PC-9 (cell line): ENCODE measurements around the gene ACSL5. TPM values are rescaled to one million over a fixed set of nuclear protein-coding genes. Genes with fewer than 3 reads are reported as not detected.
"Not testable (repeated sequence)": the region's sequence is repeated elsewhere in the genome, so short reads cannot be mapped to it uniquely, and the experiment has no call there.

Experiments used
- BruUV-seq: library from RNA; stranded (reverse); fragments of 400-500 nt; replicated peaks from 2 replicates; lab custom pipeline; 2021; lab: Mats Ljungman, UMichigan
- CTCF ChIA-PET: fragments of 300-600 bp; sonication (Branson Sonifier 250); formaldehyde crosslinking; loops from one replicate; lab custom pipeline; 2022; ENCODE audit warnings: antibody characterized with exemption; lab: Charles Lee
- POLR2A ChIA-PET: fragments of 300-600 bp; sonication (Branson Sonifier 250); formaldehyde crosslinking; loops from one replicate; lab custom pipeline; 2022; ENCODE audit warnings: antibody characterized with exemption; ENCODE audit not compliant: unreplicated experiment; lab: Charles Lee
- DNase-seq, 2 experiments: peaks; one replicate each; pipeline versions ENCODE4 v3.0.0 to v3.0.0-alpha.2; 2015 to 2022; ENCODE audit warnings: mixed read lengths in 1 of 2
- H2AFZ ChIP-seq: fragments of 200-600 bp; sonication (generic); 2 replicates; pipeline ENCODE4 v1.8.1; 2017; ENCODE audit warnings: antibody characterized with exemption
- H3F3A ChIP-seq: fragments of 200-600 bp; sonication (generic); 2 replicates; pipeline ENCODE4 v1.8.1; 2017; ENCODE audit warnings: antibody characterized with exemption, mild to moderate bottlenecking, low read depth; ENCODE audit not compliant: insufficient read depth
- H3K27ac ChIP-seq: fragments of 200-600 bp; sonication (generic); 2 replicates; pipeline ENCODE4 v1.6.1; 2016; ENCODE audit warnings: mixed run types
- H3K27me3 ChIP-seq: fragments of 200-600 bp; sonication (generic); 2 replicates; pipeline ENCODE4 v1.6.1; 2016; ENCODE audit warnings: low read depth, mixed run types; ENCODE audit not compliant: insufficient read depth
- H3K36me3 ChIP-seq: fragments of 200-600 bp; sonication (generic); 2 replicates; pipeline ENCODE4 v1.6.1; 2016; ENCODE audit warnings: low read depth, mixed run types
- H3K4me1 ChIP-seq: fragments of 200-600 bp; sonication (generic); replicated peaks from 2 replicates; pipeline ENCODE4 v1.6.1; 2016; ENCODE audit warnings: mixed run types; ENCODE audit not compliant: insufficient read depth
- H3K4me2 ChIP-seq: fragments of 200-600 bp; sonication (generic); 2 replicates; pipeline ENCODE4 v1.6.1; 2017; ENCODE audit warnings: mixed run types
- H3K4me3 ChIP-seq: fragments of 200-600 bp; sonication (generic); 2 replicates; pipeline ENCODE4 v1.6.1; 2016; ENCODE audit warnings: mixed run types
- H3K79me2 ChIP-seq: fragments of 200-600 bp; sonication (generic); 2 replicates; pipeline ENCODE4 v1.6.1; 2017; ENCODE audit warnings: low read depth, mixed run types
- H3K9me2 ChIP-seq: fragments of 200-600 bp; sonication (generic); 2 replicates; pipeline ENCODE4 v1.8.1; 2017; ENCODE audit warnings: mild to moderate bottlenecking; ENCODE audit not compliant: insufficient read depth
- H3K9me3 ChIP-seq: fragments of 200-600 bp; sonication (generic); 2 replicates; pipeline ENCODE4 v1.8.1; 2016; ENCODE audit warnings: low read depth; ENCODE audit not compliant: insufficient read depth
- H4K20me1 ChIP-seq: fragments of 200-600 bp; sonication (generic); 2 replicates; pipeline ENCODE4 v1.8.1; 2017; ENCODE audit not compliant: insufficient read depth
- EZH2 ChIP-seq: fragments of 200-600 bp; sonication (generic); IDR thresholded peaks from 2 replicates; pipeline ENCODE4 v1.8.0; 2017; ENCODE audit warnings: antibody characterized with exemption, low read depth
- intact Hi-C: fragments of 100-400 bp; cut with micrococcal nuclease; formaldehyde crosslinking; loops from one replicate; pipeline ENCODE4 v1.10.0; 2022; ENCODE audit not compliant: unreplicated experiment
- total RNA-seq: library from RNA; stranded (reverse); gene quantifications from 2 replicates; pipeline ENCODE4 v1.2.3, GENCODE V29; 2021
- TF ChIP-seq, protein P1 (sequence below): fragments of 200-600 bp; sonication (generic); conservative IDR thresholded peaks from 2 replicates; pipeline ENCODE4 v1.6.1; 2017; ENCODE audit warnings: mixed run types, antibody characterized with exemption, mild to moderate bottlenecking, moderate library complexity

ACSL5 gene
- total RNA-seq, 1 experiment from 2014 or later = 21.4 TPM

DNA sequence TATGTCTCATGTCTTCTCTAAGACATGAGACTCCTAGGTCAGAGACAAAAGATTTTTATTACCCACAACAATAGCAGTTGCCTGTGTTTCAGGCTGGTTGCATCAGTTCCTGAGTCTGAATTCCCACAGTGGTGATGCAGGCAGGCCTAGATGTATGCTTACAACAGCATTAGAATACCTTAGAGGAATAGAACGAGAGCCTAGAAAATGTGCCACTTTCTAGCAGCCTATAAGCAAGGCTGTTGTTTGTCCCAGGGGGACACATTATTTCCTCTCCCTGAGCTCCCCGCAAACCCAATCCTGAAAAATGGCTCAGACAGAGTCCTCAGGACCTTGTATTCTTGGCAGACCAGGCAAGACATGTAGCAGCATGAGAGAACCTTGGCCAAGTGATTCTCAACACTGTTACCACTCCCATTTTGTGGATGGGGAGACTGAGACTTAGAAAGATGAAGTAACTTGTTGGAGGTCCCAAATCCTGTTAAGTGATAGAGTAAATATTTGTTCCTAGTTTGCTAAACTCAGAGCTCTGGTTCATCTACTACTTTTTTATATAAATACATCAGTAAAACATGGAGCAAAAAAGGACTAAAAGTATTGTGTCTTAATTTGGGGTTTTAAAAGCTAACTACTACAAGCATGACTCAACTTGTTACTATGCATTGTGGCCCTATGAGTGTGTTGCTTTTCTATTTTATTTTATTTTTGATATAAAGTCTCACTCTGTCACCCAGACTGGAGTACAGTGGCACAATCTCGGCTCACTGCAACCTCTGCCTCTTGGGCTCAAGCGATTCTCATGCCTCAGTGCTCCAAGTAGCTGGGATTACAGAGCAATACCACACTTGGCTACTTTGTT is 87.3 kb downstream of the ACSL5 start:
- Histone ChIP-seq H3K9me3 (no peaks in the 10 kb centered on the region), H3K4me3 (no peak overlapping the region), H3K27ac (peak overlapping the region; percentile 78), H3F3A (no peaks in the 10 kb centered on the region), H2AFZ (no peak overlapping the region), H3K9me2 (no peaks in the 10 kb centered on the region), H3K4me1 (no peaks in the 10 kb centered on the region), H4K20me1 (no peaks in the 10 kb centered on the region), H3K27me3 (no peaks in the 10 kb centered on the region), H3K79me2 (no peaks in the 10 kb centered on the region), H3K36me3 (peaks cover 5% of the 10 kb centered on the region; the same call in 1 of the 2 replicates), H3K4me2 (no peak overlapping the region)
- TF ChIP-seq, protein P1, sequence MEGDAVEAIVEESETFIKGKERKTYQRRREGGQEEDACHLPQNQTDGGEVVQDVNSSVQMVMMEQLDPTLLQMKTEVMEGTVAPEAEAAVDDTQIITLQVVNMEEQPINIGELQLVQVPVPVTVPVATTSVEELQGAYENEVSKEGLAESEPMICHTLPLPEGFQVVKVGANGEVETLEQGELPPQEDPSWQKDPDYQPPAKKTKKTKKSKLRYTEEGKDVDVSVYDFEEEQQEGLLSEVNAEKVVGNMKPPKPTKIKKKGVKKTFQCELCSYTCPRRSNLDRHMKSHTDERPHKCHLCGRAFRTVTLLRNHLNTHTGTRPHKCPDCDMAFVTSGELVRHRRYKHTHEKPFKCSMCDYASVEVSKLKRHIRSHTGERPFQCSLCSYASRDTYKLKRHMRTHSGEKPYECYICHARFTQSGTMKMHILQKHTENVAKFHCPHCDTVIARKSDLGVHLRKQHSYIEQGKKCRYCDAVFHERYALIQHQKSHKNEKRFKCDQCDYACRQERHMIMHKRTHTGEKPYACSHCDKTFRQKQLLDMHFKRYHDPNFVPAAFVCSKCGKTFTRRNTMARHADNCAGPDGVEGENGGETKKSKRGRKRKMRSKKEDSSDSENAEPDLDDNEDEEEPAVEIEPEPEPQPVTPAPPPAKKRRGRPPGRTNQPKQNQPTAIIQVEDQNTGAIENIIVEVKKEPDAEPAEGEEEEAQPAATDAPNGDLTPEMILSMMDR = no peak
- no peak for TF ChIP-seq EZH2
- POLR2A ChIA-PET = no interaction called here
- DNase-seq = no peak
- intact Hi-C loops = no loop called here
- CTCF ChIA-PET = no interaction called here
- no TSS peak for BruUV-seq

DNA sequence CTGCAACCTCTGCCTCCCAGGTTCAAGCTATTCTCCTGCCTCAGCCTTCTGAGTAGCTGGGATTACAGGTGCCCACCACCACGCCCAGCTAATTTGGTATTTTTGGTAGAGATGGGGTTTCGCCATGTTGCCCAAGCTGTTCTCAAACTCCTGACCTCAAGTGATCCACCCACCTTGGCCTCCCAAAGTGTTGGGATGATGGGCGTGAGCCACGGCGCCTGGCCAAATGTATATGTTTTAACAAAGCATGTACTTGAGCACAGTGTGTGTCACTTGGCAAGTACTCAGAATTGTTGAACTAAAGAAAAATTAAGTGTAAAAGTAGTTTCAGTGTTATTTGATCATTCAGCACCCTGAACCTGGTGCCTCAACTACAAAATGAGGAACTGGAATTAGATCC is 90.2 kb downstream of the ACSL5 start:
- POLR2A ChIA-PET, H3K79me2 ChIP-seq, BruUV-seq, H3K4me2 ChIP-seq, intact Hi-C loops, H3K27ac ChIP-seq, H3K4me3 ChIP-seq, H2AFZ ChIP-seq, H3K9me3 ChIP-seq, H3K9me2 ChIP-seq, H3K36me3 ChIP-seq, H3K4me1 ChIP-seq, CTCF ChIA-PET, H3F3A ChIP-seq, H3K27me3 ChIP-seq, DNase-seq, H4K20me1 ChIP-seq: not testable (repeated sequence)

DNA sequence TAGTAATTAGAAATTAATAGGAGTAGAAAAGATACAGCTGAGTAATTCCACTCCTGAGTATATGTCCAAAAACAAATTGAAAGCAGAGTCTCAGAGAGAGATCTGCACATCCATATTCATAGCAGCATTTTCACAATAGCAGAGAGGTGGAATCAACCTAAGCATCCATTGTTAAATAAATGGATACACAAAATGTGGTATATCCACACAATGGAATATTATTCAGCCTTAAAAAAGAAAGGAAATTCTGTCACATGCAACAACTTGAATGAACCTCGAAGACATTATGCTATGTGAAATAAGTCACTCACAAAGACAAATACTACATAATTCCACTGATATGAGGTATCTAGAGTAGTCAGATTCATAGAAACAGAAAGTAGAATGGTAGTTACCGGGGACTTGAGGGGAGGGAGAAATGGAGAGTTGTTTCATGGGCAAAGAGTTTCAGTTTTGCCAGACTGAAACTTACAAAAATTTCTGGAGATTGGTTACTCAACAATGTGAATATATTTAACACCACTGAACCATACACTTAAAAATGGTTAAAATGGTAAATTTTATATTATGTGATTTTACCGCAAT is 91.5 kb downstream of the ACSL5 start:
- Histone ChIP-seq H3K27me3 (no peaks in the 10 kb centered on the region), H4K20me1 (no peaks in the 10 kb centered on the region), H3K9me2 (no peaks in the 10 kb centered on the region), H3K4me3 (no peak overlapping the region), H3K27ac (no peak overlapping the region), H3K4me2 (no peak overlapping the region), H3K36me3 (peaks cover 5% of the 10 kb centered on the region; the same call in 1 of the 2 replicates), H3K9me3 (no peaks in the 10 kb centered on the region), H3K79me2 (no peaks in the 10 kb centered on the region), H3F3A (no peaks in the 10 kb centered on the region), H2AFZ (no peak overlapping the region), H3K4me1 (no peaks in the 10 kb centered on the region)
- intact Hi-C loops = no loop called here
- TF ChIP-seq EZH2 = no peak
- TF ChIP-seq, protein P1 = no peak
- ChIA-PET POLR2A (no interaction called here), CTCF (no interaction called here)
- DNase-seq = no peak
- no TSS peak for BruUV-seq
